ENCODE results near the gene BACH2.

The BACH2 gene

DNA sequence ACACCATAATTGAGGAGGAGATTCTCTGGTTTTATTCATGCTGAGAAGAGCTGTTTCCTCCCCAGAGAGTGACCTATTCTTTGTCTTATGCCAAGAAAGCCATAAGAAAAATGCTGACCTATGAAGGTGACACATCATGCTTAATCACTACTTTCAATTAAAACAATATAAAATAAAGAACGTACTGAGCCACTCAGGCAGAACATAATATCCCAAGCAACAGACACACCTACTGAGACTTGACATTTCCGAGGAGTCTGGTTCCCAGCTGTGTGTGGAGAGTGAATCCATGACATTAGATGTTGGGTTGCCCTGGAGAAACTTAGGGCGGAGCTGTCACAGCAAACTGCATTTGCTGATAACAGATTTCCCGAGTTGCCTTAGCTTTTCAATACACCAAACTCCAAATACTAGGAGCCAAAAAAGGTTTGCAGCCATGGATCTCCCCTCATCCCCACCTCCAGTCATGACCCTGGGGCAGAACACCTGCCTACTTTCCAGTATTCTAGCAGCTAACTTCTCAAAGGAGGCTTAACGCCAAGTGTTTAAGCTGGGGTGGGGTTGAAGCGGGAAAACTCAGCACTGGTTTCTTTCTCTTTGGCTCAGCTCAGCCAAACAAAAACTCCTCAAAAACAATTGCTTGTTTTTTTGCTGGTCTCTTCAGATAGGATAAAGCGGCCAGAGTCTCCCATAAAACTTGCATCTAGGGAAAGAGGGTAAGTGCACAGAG, 92.2 kb downstream of the BACH2 start:
- DNase-seq: no peak

DNA sequence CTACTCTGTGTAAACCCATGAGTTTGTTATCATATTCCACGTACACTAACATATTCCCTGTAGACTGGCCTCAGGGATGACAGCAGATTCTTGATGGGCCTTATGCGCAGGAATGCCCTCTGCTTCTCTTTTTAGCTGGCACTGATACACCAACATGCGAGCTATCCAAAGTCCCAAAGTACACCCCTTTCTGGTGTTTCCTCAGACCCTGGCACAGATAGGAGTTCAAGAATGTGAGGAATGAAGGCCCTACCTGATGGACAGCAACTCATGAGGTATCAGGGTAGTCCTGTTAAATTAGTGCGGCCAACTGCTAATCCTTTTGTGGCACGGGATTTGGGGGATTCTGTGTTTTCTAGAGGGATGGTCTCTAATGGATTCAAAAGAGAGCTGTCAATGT, 93.0 kb downstream of the BACH2 start:
- DNase-seq: no peak

DNA sequence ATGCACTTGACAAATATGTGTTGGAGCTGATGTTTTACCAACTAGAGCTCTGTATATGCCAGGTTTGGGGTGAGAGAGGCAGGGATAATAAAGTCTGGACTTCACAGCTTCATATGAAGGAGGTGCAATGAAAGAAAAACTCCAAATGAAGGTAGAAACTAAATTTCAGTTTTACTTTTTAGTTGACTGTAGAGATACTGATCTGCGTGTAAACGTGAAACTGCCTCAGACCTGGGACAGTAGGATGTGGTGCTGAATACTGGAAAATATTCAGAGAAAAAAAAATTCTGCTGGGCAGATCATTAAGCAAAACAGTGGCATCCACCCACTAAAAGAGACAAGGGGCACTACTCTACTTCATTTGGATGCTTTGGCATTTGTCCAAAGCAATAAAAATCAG, 94.5 kb downstream of the BACH2 start:
- no peak for DNase-seq

DNA sequence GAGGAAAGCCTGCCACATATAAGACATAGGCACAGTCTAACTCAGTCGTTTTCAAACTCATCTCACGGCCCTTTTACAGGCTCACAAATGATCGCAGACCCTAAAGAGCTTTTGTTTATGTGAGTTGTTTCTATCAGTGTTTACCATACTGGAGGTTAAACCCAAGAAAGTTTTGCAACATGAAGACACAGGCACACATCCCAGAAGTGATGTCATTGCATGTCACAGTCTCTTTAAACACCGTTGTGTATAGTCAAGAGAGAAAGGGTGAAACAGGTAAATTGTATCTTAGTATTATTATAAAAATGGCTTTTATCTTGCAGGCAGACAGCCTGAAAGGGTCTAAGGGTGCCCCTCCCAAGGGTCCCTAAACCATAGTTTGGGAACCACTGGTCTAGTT, 96.7 kb downstream of the BACH2 start:
- DNase-seq: no peak

GRCh38 chr6:90198758-90199425, 97.8 kb downstream of the BACH2 start:
- no peak for DNase-seq

DNA sequence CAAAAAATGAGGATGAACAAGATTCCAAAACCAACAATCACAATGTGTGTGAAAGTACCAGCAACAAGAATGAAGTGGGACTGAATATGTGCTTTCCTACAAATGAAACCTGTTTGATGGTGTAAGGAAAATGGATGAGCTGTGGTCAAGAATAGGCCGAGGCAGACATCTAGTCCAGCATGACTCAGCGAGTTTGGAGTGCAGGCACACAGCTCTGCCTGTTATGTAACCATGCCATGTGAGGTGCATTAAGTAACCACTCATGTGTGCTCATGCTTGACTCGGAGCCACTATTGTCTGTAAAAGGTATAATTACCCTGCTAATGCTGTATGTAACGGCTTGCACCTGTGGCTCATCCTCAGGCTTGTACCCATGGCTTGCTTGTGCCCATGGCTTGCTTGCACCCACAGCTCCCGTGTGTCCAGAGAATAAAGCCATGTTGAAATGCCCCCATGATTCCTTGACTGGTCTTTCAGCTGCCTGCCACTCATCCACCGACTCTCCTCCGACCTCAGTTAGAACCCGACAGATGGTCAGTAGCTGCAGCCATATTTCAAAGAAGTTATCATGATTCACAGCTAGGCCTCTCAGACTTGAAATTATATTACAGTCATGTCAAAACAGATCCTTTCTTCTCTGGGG, 98.7 kb downstream of the BACH2 start:
- DNase-seq: no peak

GRCh38 chr6:90195094-90195829, 101.4 kb downstream of the BACH2 start:
- DNase-seq: no peak

DNA sequence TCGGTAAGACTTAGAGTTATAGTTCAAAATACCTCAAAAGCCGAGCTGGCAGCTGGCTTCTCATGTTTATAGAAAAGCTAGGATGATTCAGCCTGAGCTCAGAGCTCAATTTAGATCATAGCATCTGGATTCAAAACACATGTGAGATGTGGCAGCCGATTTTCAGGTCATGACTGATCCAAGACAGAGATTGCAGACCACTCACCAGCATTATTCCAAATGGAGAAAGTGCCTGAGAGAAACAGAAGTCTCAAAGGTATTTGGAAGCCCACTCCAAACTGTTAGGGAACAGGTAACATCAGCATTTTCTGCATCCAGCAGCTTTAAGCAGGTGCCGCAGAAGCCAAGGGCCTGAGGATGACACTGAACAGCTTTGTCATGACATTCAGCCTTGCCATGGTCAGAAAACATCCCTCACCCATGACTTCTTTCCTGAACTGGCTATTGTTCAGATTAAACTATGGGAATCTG, 102.2 kb downstream of the BACH2 start:
- DNase-seq: no peak

GRCh38 chr6:90193359-90193758, 103.3 kb downstream of the BACH2 start:
- no peak for DNase-seq

DNA sequence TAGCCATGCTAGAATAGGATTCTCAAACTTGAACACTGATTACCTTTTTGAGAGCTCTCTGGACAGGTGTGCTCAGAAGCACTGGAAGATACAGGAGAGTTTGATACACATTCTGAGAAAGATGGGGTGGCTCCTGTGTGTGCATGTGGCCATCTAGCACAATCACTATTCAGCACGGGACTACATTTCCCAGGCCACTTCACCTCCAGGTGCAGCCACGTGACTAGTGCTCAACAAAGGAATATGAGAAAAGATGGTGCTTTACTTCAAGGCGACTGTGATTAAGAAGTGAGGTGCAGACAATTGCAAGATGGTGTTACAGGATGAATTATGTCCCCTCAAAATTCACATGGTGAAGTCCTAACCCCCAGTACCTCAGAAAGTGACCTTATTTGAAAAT, 103.8 kb downstream of the BACH2 start:
- no peak for DNase-seq

DNA sequence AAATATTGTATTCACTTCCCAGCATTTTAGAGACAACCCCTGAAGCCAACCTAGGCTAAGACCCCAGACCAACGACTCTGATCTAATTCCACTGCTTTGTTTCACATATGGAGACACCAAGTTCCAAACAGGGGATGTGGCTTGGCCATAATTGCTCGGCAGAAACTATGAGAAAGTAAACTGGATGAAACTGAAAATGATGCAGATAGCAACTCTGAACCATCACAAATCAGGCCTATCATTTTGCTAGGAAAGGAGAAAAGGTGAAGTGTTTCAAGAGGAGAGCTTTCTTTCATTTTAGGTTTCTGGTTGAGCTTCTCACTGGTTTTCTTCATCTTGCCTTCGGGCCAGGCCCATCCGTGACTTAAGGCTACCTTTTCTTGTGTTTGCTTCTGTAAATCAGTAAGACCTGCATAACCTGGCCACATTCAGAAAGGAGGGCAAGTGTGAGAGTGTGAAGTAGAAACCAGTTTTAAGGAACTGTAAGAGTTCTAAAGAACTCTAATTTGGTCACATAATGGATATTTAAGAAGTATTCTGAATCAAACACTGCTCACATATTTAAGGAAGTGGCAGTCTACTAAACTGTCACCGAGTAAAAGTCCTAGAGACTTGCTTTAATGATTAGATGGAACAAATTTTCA, 105.8 kb downstream of the BACH2 start:
- DNase-seq: no peak

- no peak for DNase-seq
Measured at GRCh38 chr6:90190131-90190530, 106.5 kb downstream of the BACH2 start.

DNA sequence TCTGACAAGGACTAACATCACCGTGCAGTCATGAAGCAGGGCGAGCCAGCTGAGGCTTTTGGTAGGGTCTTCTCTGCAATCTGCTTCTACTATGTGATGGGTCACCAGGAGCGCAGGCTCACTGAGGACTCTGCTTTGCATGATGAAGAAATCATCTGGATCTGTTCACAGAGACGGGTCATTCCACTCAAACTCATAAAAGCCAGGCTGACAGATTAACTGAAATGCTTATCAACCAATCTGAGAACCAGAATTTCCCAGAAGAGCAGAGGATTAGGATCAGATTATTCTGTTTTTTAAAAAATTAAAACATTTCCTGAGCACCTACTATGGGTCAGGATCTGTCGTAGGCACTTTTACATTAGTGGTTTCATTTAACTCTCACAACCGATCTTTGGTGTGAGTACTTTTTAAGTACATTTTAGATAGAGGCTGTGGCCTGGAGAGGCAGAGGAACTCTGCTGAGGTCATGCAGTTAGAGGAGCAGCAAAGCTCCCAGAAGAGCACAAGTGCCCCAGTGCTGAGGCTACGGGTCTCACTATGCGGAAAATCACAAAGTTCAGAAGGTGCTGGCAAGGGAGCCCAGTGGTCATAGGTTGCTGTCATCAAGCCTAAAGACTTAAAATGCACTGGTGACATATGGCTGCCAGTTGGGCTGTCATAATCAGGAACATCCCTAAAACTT, 109.1 kb downstream of the BACH2 start:
- no peak for DNase-seq

GRCh38 chr6:90186637-90187371, 109.8 kb downstream of the BACH2 start:
- no peak for DNase-seq

DNA sequence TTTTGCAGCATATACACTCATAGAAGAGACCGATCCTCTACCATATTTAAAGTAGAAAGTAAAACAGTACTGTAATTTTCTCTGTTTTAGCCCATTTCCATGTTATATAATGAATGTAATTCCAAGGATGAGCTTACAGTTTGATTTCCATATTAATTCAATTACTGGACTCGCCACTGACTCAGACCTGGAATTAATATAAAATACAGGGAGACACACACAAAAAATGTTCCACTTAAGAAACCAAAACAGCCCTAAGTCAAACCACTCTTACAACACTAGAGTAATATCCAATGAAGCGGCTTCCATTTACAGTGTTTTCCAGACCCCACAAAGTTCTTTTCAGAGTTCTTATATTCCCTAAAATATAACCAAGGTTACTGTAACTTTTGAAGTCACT, 110.6 kb downstream of the BACH2 start:
- DNase-seq: no peak

DNA sequence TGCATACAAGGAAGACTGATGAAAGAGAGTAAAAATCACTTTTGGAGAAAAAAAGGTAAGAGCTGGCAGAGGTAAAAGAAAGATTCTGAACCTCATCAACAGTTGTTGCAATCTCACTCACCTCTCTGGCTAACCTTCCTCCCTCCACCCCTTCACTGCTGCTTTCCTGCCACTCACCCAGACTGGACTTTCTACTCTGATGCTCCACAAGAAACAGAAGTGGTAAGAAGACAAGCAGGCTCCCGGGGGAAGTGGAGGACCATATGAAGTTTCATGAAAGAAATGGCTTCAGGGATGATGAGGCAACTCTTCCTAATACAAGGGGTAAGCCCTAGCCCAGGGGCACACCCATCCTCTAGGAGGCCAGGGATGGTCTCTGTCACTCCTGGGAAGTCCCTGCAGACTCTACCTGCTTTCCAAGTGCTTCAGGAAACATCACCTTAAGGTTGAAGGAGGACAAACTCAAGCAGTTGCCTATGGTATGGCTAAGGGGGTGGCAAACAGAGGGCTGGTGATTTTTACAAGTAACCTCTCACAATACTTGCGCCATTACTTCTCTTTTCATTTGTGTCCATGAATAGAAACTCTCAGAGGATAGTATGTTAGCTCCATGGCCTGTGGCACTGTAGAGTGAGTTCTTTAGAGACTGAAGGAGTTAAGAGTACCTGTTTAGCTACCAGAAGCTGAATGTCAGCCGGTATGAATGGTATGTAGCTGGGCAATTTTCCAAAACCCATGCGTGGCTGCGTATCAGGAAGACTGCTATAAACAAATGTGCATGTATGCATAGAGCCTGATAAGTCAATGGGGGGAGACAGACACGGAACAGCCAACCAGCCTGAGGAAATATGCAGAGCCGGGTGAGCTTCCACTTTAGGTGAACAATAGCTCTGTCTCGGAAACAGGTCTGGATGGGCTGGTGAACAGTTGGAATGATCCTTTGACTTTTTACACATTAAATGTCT, 112.0 kb downstream of the BACH2 start:
- no peak for DNase-seq

DNA sequence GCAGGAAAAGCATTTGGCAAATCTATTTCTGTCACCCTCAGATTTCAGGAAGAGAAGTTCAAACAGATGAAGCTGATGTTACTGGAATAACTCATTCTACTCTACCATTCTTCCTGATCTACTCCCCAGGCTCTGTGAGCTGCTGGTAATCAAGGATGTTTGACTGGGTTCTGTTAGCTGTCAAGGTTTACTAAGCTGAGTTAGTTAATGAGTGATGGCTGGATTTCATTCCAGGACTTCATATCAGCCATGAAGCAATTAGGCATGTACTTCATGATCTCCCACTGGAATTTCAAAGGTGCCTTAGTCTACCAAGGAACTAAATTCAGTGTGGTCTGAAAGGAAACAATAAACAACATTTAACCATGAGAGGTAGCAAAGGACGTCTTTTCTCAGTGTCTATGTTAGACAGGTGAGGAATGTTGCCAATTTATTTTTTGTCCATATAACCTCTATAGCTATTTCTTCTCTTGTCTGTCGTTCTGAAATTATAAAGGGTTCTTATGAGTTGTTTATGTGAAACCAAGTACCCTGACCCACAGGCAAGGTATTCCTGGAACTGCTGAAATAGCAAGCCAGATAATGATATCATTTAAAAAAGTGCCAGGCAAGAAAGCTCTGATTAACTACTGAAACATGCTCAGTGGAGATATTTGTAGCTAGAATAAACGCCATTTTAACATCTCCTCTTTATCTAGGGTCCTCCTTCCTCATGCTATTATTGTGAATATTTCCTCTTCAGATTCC, 112.9 kb downstream of the BACH2 start:
- no peak for DNase-seq

DNA sequence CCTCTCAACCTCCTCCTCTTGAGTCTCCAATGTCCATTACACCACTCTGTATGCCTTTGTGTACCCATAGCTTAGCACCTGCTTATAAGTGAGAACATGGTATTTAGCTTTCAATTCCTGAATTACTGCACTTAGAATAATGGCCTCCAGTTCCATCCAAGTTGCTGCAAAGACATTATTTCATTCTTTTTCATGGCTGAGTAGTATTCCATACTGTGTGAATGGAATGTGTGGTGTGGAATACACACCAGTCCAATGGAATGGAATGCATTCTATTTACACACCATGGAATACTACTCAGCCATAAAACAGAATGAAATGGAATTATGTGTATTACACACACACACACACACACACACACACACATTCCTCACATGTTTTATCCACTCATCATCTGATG, 116.1 kb downstream of the BACH2 start:
- no peak for DNase-seq
